Measurements from ENCODE around the gene CCM2.

The CCM2 gene

DNA sequence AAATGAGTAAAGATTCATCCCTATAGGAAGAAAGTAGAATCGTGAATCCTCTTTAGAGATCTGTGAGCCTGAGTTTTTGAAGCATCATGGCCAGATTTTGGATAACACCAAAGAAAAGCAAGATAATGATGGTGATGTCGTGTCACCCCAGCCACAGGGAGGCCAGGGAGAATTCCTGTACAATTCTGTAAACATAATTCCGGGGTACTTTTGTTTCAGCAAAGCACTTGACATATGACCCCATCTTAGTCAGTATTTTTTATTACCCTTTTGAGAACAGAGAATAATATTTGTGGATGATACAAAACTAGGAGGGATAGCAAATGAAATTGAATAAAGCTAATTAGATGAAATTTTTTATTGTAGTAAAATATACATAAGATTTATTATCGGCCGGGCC lies 55.0 kb downstream of the CCM2 start:
- Histone ChIP-seq H3K4me3 (ENCODE audit: insufficient read length, low read depth) (no peak overlapping the region), H3K36me3 (ENCODE audit: insufficient read depth, insufficient read length, low read length) (peaks cover 15% of the 10 kb centered on the region), H3K4me1 (ENCODE audit: insufficient read depth, insufficient read length) (no peaks in the 10 kb centered on the region), H3K9ac (ENCODE audit: insufficient read length, low read depth) (no peak overlapping the region), H3K27me3 (ENCODE audit: insufficient read depth, insufficient read length) (no peaks in the 10 kb centered on the region), H3K9me3 (ENCODE audit: insufficient read depth, low read length) (no peaks in the 10 kb centered on the region)
- DNase-seq (ENCODE audit: low read depth, low spot score): no peak
- TF ChIP-seq ZNF274 (IDR thresholded peaks at IDR 0.05; ENCODE audit: low read depth, low read length) (no peak), SUZ12 (IDR thresholded peaks at IDR 0.05; ENCODE audit: extremely low read depth, insufficient read depth, insufficient read length) (no peak), YY1 (IDR thresholded peaks at IDR 0.05; ENCODE audit: insufficient read depth, insufficient read length) (no peak)

DNA sequence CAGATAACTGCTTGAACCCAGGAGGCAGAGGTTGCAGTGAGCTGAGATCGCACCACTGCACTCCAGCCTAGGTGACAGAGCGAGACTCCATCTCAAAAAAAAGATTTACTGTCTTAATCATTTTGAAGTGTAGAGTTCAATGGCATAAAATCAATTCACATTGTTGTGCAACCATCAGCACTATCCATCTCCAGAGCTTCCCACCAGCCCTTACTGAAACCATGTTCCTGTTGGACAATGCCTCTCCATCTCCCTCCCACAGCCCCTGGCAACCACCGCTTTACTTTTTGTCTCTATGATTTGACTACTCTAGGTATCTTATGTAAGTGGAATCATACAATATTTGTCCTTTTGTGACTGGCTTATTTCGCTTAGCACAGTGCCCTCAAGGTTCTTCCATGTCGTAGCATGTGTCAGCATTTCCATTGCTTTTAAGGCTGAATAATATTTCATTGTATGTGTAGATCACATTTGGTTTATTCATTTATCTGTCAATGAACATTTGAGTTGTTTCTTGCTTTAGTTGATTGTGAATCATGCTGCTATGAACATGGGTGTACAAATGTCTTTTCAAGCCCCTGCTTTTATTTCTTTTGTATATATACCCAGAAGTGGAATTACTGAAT lies 55.7 kb downstream of the CCM2 start:
- H3K4me3 ChIP-seq (ENCODE audit: insufficient read length, low read depth): no peak overlapping the region
- H3K9ac ChIP-seq (ENCODE audit: insufficient read length, low read depth): no peak overlapping the region
- H3K36me3 ChIP-seq (ENCODE audit: insufficient read depth, insufficient read length, low read length): peaks cover 12% of the 10 kb centered on the region
- DNase-seq (ENCODE audit: low read depth, low spot score): no peak
- no peaks in the 10 kb centered on the region for H3K27me3 ChIP-seq (ENCODE audit: insufficient read depth, insufficient read length)
- H3K4me1 ChIP-seq (ENCODE audit: insufficient read depth, insufficient read length): no peaks in the 10 kb centered on the region
- H3K9me3 ChIP-seq (ENCODE audit: insufficient read depth, low read length): no peaks in the 10 kb centered on the region
- no peak for TF ChIP-seq SUZ12 (IDR thresholded peaks at IDR 0.05; ENCODE audit: extremely low read depth, insufficient read depth, insufficient read length)
- TF ChIP-seq ZNF274 (IDR thresholded peaks at IDR 0.05; ENCODE audit: low read depth, low read length): no peak
- TF ChIP-seq YY1 (IDR thresholded peaks at IDR 0.05; ENCODE audit: insufficient read depth, insufficient read length): no peak

DNA sequence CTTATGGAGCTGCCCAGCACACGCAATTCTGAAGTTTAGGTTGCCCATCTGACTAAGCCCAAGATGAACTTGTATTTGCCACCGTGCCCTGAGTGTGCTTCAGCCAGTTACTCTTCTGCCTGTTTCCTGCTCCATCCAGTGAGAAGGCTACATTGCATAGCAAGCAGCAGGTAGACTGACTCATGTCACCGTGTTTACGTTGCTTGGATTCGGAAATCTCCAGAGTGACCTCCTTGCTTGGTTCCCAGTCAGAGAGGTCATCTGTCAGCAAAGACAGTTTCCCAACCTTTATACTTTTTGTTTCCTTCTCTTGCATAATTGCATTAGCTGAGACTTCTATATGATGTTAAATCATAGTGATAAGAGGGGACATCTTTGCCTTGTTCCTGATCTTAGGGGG lies 57.9 kb downstream of the CCM2 start:
- no peak overlapping the region for H3K9ac ChIP-seq (ENCODE audit: insufficient read length, low read depth)
- no peaks in the 10 kb centered on the region for H3K9me3 ChIP-seq (ENCODE audit: insufficient read depth, low read length)
- H3K27me3 ChIP-seq (ENCODE audit: insufficient read depth, insufficient read length): no peaks in the 10 kb centered on the region
- TF ChIP-seq YY1 (IDR thresholded peaks at IDR 0.05; ENCODE audit: insufficient read depth, insufficient read length) (no peak), SUZ12 (IDR thresholded peaks at IDR 0.05; ENCODE audit: extremely low read depth, insufficient read depth, insufficient read length) (no peak), ZNF274 (IDR thresholded peaks at IDR 0.05; ENCODE audit: low read depth, low read length) (no peak)
- DNase-seq (ENCODE audit: low read depth, low spot score): no peak
- no peaks in the 10 kb centered on the region for H3K4me1 ChIP-seq (ENCODE audit: insufficient read depth, insufficient read length)
- no peak overlapping the region for H3K4me3 ChIP-seq (ENCODE audit: insufficient read length, low read depth)
- peaks cover 10% of the 10 kb centered on the region for H3K36me3 ChIP-seq (ENCODE audit: insufficient read depth, insufficient read length, low read length)

DNA sequence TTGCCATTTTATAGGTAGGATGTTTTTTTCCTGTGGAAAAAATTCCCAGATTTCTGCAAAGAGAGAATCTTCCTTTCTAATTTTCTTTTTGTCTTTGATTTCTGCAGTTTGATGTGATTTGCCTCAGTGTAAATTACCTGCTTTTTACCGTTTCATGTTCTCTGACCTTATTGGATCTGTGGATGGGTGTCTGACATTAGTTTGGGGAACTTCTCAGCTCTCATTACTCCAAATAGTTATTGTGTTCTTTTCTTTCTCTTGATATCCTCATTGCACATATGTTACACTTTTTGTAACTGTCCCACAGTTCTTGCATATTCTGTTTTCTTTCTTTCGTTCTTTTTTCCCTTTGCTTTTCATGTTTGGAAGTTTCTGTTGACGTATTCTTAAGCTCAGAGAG lies 60.3 kb downstream of the CCM2 start:
- no peaks in the 10 kb centered on the region for H3K4me1 ChIP-seq (ENCODE audit: insufficient read depth, insufficient read length)
- peaks cover 18% of the 10 kb centered on the region for H3K36me3 ChIP-seq (ENCODE audit: insufficient read depth, insufficient read length, low read length)
- TF ChIP-seq ZNF274 (IDR thresholded peaks at IDR 0.05; ENCODE audit: low read depth, low read length) (no peak), SUZ12 (IDR thresholded peaks at IDR 0.05; ENCODE audit: extremely low read depth, insufficient read depth, insufficient read length) (no peak), YY1 (IDR thresholded peaks at IDR 0.05; ENCODE audit: insufficient read depth, insufficient read length) (no peak)
- no peaks in the 10 kb centered on the region for H3K9me3 ChIP-seq (ENCODE audit: insufficient read depth, low read length)
- no peaks in the 10 kb centered on the region for H3K27me3 ChIP-seq (ENCODE audit: insufficient read depth, insufficient read length)
- no peak for DNase-seq (ENCODE audit: low read depth, low spot score)
- no peak overlapping the region for H3K4me3 ChIP-seq (ENCODE audit: insufficient read length, low read depth)
- H3K9ac ChIP-seq (ENCODE audit: insufficient read length, low read depth): no peak overlapping the region

DNA sequence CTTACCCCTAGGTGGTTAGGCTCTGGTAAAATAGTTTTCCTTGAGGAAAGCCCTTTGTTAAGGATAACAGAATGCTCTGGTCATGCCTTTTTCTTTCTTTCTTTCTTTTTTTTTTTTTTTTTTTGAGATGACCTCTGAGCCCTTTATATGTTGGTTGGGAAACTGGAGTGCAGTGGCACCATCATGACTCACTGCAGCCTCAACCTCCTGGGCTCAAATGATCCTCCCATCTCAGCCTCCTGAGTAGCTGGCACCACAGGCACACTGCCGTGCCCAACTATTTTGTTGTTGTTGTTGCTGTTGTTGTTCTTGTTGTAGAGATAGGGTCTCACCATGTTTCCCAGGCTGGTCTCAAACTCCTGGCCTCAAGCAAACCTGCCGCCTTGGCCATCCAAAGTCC lies 61.4 kb downstream of the CCM2 start:
- H3K4me3 ChIP-seq (ENCODE audit: insufficient read length, low read depth): no peak overlapping the region
- TF ChIP-seq ZNF274 (IDR thresholded peaks at IDR 0.05; ENCODE audit: low read depth, low read length): no peak
- TF ChIP-seq SUZ12 (IDR thresholded peaks at IDR 0.05; ENCODE audit: extremely low read depth, insufficient read depth, insufficient read length): no peak
- no peak for TF ChIP-seq YY1 (IDR thresholded peaks at IDR 0.05; ENCODE audit: insufficient read depth, insufficient read length)
- no peak overlapping the region for H3K9ac ChIP-seq (ENCODE audit: insufficient read length, low read depth)
- no peaks in the 10 kb centered on the region for H3K27me3 ChIP-seq (ENCODE audit: insufficient read depth, insufficient read length)
- no peaks in the 10 kb centered on the region for H3K4me1 ChIP-seq (ENCODE audit: insufficient read depth, insufficient read length)
- H3K36me3 ChIP-seq (ENCODE audit: insufficient read depth, insufficient read length, low read length): peaks cover 26% of the 10 kb centered on the region
- no peaks in the 10 kb centered on the region for H3K9me3 ChIP-seq (ENCODE audit: insufficient read depth, low read length)
- DNase-seq (ENCODE audit: low read depth, low spot score): no peak

DNA sequence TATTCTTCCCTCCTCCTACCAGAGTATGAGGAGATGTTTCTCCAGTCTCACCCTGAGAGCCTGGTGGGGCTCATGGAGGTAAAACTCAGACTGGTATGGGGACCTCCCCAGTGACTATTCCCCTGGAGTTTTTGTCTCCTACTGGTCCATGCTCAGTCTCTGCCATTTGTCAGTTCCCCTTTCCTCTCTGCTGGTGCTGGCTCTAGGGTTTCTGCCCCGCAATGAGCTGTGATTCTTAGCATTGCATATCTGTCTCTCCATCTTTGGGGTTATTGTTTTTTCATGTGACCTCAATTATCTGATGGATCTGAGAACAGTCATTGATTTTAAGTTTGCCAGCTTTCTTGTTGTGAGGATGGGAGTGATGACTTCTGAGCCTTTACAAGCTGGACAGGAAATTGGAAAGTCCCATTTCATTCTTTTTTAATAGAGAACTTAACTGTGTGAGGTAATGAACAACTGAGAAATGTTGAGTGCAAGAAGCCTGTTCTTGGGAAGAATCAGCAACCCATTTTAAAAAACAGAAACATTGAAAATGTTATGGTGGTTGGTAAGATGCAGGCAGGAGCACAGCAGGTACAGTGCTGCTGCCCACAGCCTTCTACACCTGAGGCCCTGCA lies 61.9 kb downstream of the CCM2 start:
- no peaks in the 10 kb centered on the region for H3K27me3 ChIP-seq (ENCODE audit: insufficient read depth, insufficient read length)
- H3K36me3 ChIP-seq (ENCODE audit: insufficient read depth, insufficient read length, low read length): peaks cover 29% of the 10 kb centered on the region
- H3K9ac ChIP-seq (ENCODE audit: insufficient read length, low read depth): no peak overlapping the region
- no peak for DNase-seq (ENCODE audit: low read depth, low spot score)
- H3K9me3 ChIP-seq (ENCODE audit: insufficient read depth, low read length): no peaks in the 10 kb centered on the region
- TF ChIP-seq ZNF274 (IDR thresholded peaks at IDR 0.05; ENCODE audit: low read depth, low read length) (no peak), YY1 (IDR thresholded peaks at IDR 0.05; ENCODE audit: insufficient read depth, insufficient read length) (no peak), SUZ12 (IDR thresholded peaks at IDR 0.05; ENCODE audit: extremely low read depth, insufficient read depth, insufficient read length) (no peak)
- H3K4me3 ChIP-seq (ENCODE audit: insufficient read length, low read depth): no peak overlapping the region
- H3K4me1 ChIP-seq (ENCODE audit: insufficient read depth, insufficient read length): no peaks in the 10 kb centered on the region

DNA sequence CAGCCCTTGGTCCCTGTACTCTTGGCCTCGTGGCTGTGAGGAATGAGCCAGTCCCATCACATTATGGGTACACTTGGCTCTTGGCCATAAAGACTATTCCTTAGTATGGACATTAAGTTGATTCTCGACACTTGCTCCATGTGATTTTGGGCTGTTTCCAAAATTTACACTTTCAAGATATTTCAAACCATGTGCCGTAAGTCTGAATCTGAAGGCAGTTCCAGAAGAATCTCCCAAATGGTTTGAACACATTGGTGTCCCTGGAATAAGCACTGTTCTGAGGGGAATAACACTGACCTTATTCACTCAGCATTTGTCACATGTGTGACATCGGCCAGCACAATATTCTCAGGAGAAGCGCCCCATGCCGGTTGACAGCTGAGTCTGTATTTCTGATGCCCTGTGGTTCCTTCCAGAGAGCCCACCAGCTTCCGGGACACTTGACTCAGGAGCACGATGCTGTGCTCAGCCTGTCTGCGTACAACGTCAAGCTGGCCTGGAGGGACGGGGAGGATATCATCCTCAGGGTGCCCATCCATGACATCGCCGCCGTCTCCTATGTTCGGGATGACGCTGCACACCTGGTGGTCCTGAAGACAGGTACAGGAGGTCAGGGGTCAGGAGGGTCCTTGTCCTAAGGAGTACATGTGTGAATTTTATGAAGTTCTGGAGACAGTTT lies 64.2 kb downstream of the CCM2 start:
- Histone ChIP-seq H3K9me3 (ENCODE audit: insufficient read depth, low read length) (no peaks in the 10 kb centered on the region), H3K4me3 (ENCODE audit: insufficient read length, low read depth) (no peak overlapping the region), H3K27me3 (ENCODE audit: insufficient read depth, insufficient read length) (no peaks in the 10 kb centered on the region), H3K9ac (ENCODE audit: insufficient read length, low read depth) (no peak overlapping the region), H3K4me1 (ENCODE audit: insufficient read depth, insufficient read length) (peaks cover 2% of the 10 kb centered on the region), H3K36me3 (ENCODE audit: insufficient read depth, insufficient read length, low read length) (peaks cover 48% of the 10 kb centered on the region)
- no peak for TF ChIP-seq ZNF274 (IDR thresholded peaks at IDR 0.05; ENCODE audit: low read depth, low read length)
- TF ChIP-seq SUZ12 (IDR thresholded peaks at IDR 0.05; ENCODE audit: extremely low read depth, insufficient read depth, insufficient read length): no peak
- no peak for TF ChIP-seq YY1 (IDR thresholded peaks at IDR 0.05; ENCODE audit: insufficient read depth, insufficient read length)
- no peak for DNase-seq (ENCODE audit: low read depth, low spot score)

Data from NT2/D1 (cell line).